ENCODE results near the gene NDUFA13.

Gene NDUFA13

DNA sequence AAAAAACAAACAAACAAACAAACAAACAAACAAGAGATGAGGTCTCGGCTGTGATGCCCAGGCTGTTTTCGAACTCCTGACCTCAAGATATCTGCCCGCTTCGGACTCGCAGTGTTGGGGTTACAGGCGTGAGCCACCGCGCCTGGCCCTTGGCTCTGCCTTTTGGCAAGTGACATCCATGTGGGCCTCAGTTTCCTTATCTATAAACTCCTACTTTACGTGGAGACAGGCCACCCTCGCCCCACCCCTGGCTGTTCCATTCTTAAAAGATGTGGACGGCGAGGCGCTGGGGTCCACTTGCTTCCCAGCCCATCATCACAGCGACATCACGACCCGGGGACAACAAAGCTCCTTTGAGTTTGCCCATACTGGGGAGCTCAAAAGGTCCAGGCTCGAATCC is 2.3 kb upstream of the NDUFA13 start:
- DNase-seq: no peak

GRCh38 chr19:19514215-19514657 is 1.8 kb upstream of the NDUFA13 start:
- DNase-seq: no peak

DNA sequence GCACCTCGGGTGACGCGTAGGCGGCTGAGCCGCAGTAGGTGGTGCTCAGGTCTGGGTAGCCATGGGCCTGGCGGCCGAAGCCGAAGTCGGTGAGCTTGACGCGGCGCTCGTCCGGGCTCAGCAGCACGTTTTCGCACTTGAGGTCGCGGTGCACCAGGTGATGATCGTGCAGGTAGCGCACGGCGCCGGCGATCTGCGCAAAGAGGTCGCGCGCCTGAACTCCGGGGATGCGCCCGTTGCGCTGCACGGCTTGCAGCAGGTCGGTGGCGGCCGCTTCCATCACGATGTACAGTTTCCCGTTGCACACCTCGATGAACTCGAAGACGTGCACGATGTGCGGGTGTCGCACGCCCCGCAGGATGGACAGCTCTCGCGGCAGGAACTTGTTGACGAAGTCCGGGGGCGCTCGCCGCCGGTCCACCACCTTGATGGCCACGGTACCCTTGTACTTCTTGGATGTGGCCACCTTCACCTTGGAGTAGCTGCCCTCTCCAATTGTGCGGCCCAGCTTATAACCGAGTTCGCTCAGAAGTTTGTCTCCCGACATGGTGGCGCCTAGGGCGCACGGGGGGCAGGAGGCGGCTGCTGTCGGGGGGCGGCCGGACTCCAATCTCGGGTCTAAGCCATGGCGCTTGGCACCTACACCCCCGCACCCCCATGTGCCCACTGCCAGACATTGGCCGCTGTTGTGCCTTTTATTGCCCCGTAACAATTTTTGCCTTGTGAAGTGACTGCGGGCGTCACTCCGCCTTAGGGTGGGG is 964 bp upstream of the NDUFA13 start, which contains the start of gene TSSK6:
TSSK6 (minus strand) TSS at position 668 of the 761 bp plus-strand sequence; CDS start at position 547, 121 bp downstream.
- DNase-seq: no peak

DNA sequence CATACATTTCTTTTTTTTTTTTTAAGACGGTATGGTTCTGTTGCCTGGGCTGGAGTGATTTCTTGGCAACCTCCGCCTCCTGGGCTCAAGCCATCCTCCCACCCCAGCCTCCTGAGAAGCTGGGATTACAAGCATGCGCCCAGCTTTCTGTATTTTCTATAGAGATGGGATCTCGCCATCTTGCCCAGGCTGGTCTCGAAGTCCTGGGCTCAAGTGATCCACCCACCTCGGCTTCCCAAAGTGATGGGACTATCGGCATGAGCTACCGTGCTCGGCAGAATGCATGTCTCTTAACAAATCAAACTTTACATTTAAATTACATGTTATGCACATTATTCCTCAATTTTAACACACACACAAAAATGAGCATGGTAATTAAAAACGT is 1.2 kb downstream of the NDUFA13 start:
- DNase-seq: no peak

DNA sequence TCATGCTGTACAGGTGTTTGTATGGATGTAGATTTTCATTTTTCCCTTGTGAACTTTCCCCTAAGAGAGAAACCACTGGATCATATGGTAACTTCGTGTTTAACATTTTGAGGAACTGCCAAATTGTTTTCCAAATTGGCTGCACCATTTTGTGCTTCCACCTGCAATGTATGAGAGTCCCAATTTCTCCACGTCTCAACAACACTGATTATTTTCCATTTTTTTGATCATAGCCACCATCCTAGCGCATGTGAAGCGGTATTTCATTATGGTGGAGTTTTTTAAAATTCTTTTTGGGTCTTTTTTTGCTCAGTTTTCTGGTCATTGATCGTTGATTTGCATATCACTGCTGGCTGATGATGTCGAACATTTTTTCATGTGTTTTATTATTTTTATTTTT is 5.0 kb downstream of the NDUFA13 start:
- no peak for DNase-seq

DNA sequence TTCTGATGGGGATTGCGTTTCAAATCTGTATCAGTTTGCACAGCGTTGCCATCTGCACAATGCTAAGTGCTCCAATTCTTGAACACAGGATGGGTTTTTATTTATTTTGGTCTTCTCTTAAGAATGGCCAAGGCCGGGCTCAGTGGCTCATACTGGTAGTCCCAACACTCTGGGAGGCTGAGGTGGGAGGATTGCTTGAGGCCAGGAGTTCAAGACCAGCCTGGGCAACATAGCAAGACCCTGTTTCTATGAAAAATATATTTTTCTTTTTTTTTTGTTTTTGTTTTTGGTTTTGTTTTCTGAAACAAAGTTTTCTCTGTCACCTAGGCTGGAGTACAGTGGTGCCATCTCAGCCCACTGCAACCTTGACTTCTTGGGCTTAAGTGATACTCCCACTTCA is 7.2 kb downstream of the NDUFA13 start:
- no peak for DNase-seq

DNA sequence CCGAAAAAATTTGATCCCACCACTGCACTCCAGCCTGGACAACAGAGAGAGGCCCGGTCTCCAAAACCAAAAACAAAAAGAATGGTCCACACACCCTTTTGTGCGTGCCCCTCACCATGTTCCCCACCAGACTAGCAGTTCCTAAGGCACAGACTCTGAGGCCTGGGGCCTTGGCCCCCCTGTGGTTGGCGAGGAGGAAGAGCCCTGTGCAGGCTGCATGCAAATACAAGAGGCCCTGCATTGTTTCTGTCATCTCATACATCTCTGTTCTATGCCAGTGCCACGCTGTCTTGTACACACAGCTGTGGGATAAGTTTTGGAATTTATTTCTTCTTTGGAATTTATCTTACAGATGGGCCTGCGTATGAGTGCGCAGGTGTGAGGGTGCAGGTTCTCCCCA is 8.0 kb downstream of the NDUFA13 start:
- DNase-seq: no peak

DNA sequence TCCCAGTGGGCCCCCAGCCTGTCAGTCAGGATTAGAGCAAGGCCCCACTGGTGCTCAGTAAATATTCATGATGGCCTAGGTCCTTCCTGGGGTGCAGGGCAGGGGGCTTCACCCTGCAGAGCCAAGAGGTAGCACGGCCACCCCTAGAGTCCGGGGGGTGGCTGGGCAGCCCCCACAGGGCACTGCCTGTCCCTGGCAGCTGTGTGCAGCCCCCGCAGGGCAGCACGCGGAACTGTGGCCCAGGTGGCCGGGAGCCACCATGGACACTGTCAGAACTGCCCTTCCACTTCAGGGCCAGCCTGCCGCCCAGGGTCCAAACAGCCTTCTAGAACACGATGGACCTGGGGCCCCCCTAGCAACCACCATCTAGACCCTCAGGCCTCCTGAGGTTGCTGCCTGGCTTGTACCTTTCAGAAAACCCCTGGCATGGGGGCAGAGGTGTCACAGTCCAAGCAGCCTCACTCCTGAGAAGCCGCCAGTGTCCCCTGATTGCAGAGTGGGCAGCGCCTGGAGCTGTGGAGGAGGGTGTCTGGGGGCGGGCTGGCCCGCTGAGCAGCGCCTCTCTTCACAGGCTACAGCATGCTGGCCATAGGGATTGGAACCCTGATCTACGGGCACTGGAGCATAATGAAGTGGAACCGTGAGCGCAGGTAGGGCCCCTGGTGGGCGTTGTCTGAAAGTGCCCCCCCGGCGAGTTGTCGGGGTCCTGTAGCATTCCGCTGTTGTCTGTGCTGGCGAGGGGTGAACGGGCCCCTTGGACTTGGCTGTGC is 9.8 kb downstream of the NDUFA13 start:
- no peak for DNase-seq

GRCh38 chr19:19526581-19527370 is 10.8 kb downstream of the NDUFA13 start:
- DNase-seq: no peak

- DNase-seq: no peak
Measured at GRCh38 chr19:19527371-19527656, 11.3 kb downstream of the NDUFA13 start.

DNA sequence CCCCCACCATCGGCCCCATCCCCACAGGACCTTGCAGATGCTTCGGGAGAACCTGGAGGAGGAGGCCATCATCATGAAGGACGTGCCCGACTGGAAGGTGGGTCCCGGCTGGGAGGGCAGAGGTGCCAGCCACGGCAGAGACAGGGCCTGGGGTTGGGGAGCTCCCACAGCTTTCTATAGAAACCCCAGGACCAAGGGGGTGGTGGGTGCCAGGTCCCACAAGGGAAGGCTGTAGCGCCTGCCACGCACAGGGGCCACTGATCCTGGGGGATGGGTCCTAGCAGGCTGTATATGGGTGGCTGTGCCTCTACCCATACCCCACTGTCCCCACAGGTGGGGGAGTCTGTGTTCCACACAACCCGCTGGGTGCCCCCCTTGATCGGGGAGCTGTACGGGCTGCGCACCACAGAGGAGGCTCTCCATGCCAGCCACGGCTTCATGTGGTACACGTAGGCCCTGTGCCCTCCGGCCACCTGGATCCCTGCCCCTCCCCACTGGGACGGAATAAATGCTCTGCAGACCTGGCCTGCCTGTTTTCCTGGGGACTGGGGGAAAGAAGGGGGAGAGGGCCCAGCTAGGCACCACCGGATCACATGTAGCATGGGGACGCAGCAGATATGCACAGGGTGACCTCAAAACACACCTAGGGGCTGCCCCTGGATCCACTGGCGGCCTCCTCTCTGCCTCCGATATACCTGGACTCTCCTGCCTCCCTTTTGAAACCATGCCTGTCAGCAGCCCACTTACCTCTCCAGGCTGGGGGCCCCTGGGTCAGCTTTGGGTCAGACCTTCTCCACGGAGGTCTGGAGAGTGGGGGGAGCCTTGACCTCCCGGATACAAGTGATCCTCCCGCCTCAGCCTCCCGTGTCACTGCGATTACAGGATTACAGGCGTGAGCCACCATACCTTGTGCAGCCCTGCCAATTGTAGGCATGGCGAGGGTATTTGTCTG is 11.9 kb downstream of the NDUFA13 start:
- DNase-seq: no peak

GRCh38 chr19:19528721-19529490 is 12.9 kb downstream of the NDUFA13 start, which contains the start of gene YJEFN3:
Gene YJEFN3, plus strand, starts transcription at chr19:19528911. Its CDS starts 22 bp downstream, at chr19:19528933.
- DNase-seq: no peak

DNA sequence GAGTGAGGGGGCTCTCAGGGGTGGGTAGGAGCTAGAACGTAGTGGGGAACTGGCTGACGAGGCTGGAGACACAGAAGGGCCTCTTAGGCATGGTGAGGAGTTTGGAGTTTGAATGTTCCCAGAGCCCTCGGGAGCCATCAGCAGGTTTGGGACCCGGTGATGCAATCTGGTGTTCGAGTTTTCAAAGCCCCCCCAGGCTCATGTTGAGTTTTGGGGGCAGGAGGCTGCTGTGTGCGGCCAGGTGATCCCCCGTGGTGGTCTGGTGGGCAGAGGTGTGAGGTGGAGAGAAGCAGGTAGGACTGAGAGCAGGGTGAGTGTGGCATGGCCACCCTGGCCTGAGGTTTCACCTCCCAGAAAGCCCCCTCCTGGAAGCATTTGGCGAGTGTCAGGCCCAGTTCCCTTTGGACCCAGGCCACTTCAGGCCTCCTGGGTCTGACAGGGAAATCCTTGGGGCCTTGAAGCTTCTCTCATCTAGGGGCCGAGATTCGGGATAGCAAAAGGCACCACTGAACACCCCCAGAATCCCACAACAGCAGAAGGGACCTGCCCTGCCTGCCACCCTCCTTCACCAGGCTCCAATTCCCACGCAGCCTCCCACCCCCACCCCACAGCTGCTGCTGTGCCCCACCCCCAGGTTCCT is 13.9 kb downstream of the NDUFA13 start:
- DNase-seq: no peak

DNA sequence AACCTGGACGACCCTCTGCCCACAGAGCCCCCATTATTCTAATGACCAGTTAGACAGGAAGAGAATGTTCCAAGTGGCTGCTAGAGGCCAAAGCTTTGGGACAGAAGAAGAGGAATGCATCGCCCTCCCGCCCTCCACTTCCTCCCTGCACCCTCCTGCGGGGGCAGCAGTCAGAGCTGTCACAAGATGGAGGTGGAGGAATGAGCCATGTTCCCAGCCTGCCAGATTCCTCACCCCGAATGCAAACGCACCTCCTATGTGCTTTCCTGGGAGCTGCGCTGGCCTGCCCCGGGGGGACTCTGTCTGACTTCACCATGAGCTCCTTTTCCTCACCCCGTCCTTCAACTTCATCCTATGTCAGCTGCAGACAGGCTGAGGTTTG is 14.4 kb downstream of the NDUFA13 start:
- DNase-seq: no peak

GRCh38 chr19:19530889-19531288 is 14.9 kb downstream of the NDUFA13 start:
- DNase-seq: no peak

- peak; percentile 33 for DNase-seq
Measured at GRCh38 chr19:19531951-19532805, 16.2 kb downstream of the NDUFA13 start.

GRCh38 chr19:19532806-19533701 is 17.0 kb downstream of the NDUFA13 start:
- no peak for DNase-seq

GRCh38 chr19:19533841-19534240 is 17.8 kb downstream of the NDUFA13 start:
- DNase-seq: no peak
